NCI-H2227 (cell line): ENCODE results near the gene ZBTB20.

Experiments used
- DNase-seq: peaks from one replicate; lab custom pipeline; 2025; ENCODE audit not compliant: unreplicated experiment; lab: John Stamatoyannopoulos, UW

ZBTB20 gene

DNA sequence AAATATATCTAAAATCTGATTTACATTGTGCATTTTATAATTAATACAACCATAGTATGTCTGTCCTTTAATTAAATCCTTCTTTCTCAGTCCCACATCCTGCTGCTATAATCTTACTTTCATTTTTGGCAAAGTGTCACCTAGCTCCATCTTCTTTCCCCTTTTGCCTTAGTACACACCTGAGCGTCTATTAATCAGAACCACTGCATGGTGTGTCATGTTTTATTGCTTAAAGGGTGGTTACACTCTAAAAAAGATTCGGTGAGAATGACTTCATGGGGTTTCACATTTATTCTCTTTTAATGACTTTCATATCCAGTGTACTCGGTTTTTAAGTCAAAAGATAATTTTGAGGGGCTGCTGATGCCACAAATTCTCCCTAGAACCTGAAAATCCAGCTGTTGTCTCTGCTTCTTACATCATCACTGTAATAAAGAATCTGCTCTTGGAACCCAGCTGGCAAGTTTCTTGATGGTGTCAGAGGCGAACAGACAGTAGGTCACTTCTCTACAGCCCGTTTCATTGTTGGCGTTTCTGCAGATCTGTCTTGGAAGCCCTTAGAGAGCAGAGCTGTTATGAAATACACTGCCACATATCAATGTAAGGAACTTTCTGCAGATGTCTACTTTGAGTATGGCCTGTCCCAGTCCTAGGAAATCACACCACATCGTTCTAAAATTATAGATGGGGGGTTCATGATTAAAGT is 753.6 kb downstream of the ZBTB20 start:
- no peak for DNase-seq

DNA sequence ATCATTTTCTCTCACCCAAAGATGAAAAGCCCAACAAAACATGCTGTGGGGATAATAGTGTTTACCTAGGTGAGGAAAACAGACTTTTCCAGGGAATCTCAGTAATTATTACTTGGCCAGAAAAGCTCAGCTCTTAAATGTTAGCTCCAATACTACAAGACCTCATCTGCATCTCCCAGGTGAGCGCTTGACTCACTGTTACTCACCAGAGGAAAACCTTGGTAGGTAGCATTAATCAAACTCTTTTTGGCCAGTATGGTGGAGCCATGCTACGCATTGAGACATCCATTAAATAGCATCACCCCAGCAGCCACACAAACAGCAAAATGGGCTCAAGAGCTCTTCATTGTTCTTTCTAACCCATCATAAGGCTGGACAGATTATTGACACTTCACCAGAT is 754.3 kb downstream of the ZBTB20 start:
- DNase-seq: no peak

DNA sequence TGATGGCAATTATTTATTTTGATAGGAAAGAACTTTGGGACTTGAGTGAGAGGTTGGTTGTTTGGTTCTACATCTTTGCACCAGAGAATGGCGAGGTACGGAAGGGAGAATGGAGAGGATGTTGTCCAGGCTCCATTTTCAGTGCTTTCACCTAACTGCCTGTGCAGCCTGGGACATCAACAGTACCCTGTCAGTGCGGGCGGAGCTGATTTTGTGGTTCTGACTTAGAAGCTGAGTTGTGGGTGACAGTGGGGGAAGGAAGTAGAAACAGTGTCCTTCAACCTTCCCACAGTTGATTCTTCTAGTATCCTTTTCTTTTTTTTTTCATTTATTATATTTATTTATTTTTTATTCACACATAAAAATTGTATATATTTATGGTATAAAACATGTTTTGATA is 757.9 kb downstream of the ZBTB20 start:
- no peak for DNase-seq

DNA sequence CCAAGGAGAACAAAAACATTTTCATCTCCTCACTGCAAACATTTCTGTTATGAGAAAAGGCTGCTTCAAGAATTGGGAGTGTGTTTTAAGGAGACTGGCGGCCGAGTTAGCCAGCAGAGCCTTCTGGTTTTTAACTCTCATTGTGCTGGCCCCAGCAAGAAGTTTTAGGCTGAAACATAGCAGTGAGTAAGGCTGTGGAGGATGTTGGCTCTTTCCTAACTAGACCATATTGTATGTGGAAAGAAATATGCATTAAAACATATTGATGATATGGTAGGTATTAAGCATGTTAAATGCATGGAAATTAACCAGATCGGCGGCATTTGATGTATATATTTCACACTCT is 762.6 kb downstream of the ZBTB20 start:
- DNase-seq: no peak

DNA sequence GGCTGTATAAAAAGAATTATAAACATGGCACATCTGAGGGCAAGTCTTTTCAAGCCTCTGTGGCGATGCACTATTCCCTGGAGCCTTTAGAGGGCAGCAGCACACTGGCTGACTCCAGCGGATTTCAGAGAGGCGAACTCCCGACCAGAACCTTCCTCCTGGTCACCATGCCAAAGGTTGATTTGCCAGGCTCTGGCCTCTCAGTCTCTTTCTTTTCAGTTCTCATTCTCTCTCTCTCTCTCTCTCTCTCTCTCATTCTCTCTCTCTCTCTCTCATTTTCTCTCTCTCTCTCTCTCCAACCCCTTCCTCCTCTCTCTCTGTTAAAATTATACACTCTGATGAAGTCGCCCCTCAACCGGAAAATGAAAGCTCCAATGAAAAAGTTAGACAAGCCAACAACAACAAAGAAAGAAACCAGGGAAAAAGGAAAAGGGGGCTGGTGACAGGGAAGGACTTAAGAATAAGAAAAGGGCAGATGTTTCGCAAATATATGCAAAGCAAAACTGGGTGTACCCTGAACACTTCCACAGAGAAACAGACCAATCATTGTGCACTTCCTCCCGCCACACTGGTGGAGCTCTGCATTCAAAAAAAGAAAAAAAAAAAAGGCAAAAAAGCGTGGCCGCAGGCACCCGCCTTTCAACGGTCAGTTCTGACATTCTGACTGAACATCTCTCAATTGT is 763.1 kb downstream of the ZBTB20 start:
- DNase-seq: peak; percentile 71

DNA sequence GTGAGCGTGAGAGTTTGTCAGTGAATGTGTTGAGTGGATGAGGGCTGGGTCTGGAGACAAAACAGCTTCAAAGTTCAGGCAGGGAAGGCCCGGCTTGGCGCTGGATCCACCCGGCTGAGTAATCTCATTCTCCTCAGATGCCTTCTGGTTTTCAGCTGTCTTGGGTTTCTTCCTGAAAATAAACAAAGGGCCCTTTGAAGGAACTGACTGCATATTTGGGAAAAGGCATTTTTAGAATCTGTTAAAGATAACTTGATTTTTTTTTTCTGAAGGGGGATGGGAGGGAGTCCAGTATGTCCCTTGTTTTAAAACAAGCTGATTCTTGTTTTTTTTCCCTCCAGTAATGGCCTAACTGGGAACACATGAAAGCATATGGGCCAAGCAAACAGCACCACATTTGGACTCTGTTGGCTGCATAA is 766.8 kb downstream of the ZBTB20 start:
- DNase-seq: no peak

DNA sequence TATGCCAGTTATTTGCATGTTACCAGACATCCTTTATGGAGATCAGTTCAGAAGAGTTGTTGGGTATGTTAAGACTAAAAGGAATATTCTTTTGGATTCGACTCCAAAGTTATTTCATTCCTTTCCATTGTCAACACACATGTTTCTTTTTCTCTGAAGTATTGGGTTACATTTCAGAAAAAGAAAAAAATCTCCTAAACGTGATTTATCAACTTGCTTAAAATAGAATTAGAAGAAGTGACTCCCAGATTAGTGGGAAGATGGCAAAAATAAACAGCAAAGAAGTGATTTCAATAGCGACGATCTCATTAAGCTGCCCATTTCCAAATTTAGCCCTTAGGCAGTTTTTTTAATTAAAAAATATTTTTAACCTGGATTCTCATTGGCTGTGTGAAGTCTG is 767.8 kb downstream of the ZBTB20 start:
- no peak for DNase-seq

DNA sequence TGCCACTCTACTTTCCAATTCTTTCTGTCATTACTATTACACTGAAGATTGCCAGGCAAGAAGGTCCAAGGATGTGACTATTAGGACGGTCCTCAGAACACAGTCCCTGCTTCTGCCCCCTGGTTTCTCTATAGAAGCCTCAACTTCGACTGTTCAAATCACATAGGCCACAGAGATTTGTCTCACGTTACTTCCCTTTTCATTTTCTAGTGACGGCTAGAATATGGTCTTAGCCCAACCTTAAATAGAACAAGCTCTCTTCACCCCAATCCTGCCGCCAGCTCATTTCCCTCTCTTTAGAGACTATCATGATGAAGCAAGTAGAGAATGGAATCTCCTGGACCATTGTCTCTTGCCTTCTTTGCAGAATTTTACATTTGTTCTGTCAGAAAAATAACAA is 768.3 kb downstream of the ZBTB20 start:
- DNase-seq: no peak

DNA sequence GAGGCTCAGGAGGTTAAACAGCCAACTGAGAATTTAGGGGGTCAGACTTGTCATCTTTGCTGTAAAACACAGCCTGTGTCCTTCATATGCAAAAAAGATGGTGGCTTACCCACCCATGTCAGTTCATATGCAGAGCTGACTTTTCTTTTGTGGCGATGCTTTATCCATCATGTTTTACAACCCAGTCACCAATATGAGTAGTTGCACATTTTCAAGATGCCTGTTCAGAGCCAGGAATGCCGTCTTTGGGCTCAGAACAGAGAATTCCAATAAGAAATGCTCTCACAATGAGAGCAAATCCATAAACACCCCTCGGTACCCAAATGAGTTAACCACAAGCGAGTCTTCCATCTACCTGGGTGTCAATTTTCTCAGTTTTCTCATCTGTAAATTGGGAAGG is 769.7 kb downstream of the ZBTB20 start:
- no peak for DNase-seq

DNA sequence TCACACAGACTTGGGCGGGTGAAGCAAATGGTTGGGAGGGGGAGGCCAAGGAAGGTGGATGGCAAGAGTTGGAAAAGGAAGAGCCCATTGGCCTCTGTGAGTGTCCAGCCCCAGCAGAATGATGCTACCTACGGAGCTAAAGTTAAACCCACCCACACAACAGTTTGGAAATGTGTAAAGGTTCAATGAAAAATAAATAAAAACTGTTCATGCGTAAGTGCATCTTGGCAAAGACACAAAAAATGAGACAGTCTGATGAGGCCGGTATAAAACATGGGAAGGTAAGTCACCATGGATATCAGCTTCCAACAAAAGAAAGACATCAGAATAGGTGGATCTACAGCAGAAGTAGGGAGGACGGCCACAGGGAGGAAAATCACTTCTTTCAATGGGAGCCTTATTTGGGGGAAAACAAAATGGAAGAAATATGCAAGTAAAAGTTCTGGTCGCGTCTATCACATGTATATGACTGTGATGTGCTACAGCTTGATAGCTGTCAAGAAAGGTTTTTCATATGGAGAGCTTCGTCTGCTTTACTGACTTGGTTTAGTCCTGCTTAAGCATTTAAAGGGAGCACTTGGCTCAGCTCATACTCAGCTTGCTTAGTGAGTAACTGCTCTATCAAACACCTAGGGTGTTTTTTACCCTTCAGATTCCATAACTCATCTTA is 770.4 kb downstream of the ZBTB20 start:
- no peak for DNase-seq

DNA sequence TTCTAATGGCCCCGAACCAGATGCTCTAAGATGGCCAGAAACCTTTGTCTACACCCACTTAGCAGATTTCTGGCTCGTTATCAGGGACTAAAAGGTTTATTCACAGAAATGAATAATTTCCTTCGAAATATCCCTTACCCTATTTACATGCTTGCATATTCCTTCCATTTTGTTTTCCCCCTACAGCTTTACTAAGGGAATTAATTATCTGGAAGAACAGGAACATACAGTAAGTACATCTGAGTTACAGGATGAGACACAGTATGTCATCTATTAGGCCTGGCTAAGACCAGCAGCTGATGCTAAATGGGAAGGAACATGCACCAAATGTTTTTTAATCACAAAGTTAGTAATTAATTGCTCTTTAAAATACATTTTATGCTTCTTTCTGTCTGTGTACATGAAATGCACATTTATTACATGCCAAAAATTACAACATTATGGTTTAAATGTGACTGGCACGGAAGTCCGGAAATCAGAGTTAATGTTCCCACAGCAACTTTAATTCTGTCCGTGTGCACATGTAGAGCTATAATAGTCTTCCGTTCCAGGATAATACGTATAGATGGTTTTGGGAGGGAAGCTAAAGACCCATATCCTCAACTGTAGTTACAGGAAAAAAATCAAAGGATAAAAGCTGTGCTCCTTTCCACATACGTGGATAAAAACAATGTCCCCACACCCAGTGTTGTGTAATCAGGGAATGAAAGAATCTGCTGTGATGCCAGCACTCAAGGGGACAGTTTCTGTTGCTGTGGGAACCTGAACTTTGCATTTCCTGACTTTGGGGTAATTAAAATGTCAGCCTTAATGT is 771.3 kb downstream of the ZBTB20 start:
- DNase-seq: no peak

DNA sequence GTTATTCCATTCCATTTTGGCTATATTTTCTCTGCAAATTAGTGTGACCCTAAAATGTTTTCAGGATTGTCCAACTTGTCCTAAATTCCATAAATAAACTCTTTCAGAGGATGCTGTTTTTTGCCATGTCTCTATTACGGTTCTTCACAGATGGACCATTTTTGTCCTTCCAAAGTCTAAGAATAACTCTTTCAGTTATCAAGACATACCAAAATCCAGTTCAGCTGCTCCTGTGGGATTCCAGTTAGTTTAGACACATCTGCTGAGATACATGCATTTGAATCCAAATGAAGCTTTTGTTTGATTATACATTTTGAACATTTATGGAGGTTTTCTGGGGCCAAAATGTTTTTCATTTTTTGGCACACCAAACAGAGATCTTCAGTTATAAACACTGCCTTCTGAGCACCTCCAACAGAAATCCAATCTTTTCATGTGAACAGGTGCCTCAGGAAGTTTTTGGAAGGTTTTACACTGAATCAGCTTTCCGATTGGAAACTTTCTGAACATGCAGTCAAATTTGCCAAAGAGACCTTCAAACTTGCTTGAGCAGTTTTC is 772.6 kb downstream of the ZBTB20 start:
- DNase-seq: no peak

DNA sequence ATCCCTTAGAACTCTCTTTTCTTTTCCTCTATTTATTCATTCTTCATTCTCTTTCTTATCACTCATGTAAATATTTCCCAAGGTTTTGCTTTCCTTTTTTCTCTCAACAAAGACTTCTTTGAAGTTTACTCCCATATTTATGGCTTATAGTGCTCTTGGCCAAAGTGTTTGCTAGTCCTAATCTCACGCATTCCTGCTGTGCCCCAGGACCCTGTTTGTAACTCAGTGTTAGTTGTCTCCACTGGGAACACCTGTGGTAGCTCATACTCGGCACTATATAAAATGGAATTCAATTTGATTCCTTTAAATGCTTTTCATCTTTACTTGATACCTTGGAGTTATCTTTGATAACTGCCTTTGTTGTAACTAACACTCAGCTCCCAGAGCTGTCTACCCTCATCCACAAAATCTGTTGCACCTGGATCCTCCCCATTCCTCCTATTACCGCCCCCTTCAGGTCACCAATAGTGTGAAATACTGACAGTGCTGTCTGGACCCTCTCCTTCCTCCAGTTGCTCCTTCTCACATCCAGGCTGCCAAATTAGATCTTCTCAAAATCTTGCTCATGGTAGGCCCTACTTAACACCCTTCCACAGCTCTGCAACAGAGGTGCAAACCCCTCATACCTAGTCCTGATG is 776.4 kb downstream of the ZBTB20 start:
- DNase-seq: no peak

DNA sequence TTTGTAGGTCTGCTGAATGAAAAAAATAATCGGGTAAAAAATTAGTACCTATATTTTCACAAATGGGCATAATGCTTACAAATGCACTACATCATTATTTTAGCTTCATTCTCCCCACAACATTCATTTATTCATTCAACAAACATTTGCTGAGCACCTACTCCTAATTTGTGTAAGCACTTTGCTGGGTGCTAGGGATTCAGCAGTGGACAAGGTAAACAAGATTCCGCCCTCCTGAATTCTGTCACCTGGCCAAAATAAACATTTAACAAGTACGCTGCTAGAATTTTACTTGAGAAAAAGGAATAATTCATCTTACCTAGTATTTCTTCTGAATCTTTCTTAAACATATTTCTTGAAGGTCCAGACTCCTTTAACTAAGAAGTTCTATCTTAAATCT is 781.2 kb downstream of the ZBTB20 start:
- DNase-seq: no peak

DNA sequence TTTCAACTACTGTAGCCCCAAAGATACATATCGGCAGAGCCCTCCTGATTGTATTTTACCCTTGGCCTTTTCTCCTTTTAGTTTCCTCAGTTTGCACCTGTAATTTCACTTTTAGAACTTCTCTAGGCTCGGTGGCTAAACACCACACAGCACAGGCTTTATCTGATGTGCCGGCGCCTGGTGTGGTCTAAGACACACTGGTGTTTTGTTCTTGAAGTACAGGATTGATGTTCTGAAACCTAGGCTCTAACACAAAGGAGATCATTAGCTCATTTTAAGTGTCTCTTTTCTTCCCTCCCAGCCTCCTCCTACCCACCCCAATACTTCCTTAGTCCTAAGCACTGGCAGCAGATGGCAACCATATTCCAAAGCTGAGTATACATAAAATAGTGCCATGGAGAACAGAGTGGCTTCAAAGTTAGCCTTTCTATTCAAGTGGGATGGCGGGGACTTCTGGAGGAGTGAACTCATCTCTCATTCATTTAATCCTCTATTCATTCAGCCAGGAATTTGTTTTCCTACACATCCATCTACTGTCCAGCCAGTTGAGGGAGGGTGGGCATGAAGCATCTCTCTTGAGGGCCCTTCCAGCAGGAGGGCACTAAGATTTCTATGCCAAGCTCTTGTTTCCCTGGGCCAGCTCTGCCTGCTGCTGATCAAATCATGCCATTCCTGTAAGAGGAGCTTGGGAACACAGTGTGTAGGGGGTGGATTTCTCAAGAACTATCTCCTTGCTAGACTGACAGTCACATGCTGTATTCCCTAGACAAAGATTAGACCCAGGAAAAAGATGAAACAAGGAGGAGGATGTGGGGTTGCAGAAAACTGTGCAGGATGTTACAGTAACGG is 782.1 kb downstream of the ZBTB20 start:
- DNase-seq: no peak

DNA sequence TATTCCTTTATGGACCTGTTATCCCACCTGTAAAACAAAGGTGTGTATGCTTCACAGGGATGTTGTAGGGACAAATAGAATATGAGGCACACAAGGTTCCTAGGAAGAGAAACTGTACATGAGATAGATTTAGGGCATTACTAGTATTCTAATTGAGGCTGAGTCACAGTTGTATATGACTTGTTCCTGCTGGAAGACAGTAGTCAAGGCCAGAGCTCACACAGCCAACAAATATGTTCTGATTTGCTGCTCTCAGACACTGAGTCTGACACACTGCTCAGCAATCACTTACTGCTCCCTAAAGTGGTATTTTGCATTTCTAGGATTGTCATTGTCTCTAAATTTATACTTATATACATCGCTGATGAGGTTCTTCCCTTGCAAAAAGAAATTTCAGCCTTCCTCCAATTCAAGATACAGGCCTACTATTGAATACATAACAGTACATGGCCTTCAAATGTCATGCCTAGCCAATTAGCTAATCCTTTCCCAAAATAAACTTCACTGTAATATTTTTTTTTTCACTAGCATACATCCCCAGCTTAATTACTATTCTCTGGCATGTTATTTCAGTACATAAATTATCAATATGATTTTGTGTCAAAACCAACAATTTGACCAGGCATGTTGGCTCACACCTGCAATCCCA is 783.4 kb downstream of the ZBTB20 start:
- no peak for DNase-seq

DNA sequence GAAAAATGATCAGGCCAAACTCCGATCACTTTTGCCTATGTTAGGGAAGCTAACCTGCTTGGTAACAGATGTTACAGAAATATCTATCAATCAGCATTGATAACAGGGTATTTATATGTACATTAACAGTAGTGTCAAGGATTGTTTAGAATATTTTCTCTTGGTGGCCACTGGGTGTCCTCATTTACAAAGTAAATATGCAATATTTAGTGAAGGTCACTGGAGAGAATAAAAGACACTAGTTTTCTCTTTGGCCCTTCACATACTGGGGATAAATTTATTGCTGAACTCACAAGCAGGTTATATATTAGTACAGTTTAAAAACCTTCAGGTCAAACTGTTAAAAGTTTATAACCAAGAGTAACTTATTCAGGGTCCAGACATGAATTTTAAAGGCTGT is 784.3 kb downstream of the ZBTB20 start:
- DNase-seq: peak; percentile 16

DNA sequence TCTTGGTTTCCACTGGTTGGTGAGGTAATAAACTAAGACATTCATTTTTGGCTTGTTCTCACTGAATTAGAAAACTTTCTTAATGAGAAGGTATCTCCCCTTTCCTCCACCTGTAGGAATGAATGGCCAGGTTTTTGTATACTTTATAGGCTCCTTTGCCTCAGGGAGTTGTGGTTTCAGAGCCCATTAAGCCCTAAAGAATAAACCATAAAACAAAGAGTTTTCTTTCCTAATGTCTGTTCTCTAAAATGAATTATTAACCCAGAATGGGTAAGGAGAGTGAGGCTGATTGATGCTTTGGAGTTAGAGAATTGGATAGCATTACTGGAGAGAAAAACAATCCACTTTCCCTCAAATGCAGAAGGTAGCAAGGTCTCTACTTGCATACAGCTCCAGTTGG is 785.7 kb downstream of the ZBTB20 start:
- no peak for DNase-seq

DNA sequence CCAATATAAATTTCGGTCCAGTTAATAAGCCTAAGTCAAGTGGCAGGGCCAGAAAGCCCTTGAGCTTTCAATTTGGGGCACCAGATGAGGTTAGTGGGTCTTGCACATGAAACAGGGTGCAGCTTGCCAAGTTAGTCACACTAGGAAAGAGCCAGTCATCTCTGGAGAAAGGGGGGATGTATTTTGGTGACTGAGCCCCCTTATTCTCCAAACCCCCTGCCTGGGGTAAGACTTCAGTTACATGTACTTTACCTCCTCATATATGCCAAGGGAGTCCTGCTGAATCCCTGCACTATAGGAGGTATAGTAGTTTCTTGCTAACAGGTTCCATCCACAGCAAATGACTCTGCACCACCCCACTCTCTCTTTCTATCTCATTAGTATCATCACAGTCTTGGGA is 790.6 kb downstream of the ZBTB20 start:
- no peak for DNase-seq
